Endometrial microvascular endothelial cells (primary cell): ENCODE data around the gene ENTPD5. TPM values are rescaled to one million over a fixed set of nuclear protein-coding genes. Genes with fewer than 3 reads are reported as not detected.
"Not testable (repeated sequence)": the region's sequence is repeated elsewhere in the genome, so short reads cannot be mapped to it uniquely, and the experiment has no call there.

Experiments
- in situ Hi-C: cut with HindIII; loops from 2 replicates; pipeline ENCODE4 v1.10.0; 2017; ENCODE audit warnings: low sequenced_read_pairs, low pct_unique_long_range_greater_than_20kb; ENCODE audit errors: inconsistent ontology term
- total RNA-seq: library from RNA; depleted of rRNA; stranded (reverse); fragments of >200 nt; gene quantifications from one replicate; pipeline ENCODE4 v1.2.3, GENCODE V29; 2015; ENCODE audit errors: inconsistent ontology term

ENTPD5 gene
- total RNA-seq, 1 donor from 2014 or later = 17.7 TPM

DNA sequence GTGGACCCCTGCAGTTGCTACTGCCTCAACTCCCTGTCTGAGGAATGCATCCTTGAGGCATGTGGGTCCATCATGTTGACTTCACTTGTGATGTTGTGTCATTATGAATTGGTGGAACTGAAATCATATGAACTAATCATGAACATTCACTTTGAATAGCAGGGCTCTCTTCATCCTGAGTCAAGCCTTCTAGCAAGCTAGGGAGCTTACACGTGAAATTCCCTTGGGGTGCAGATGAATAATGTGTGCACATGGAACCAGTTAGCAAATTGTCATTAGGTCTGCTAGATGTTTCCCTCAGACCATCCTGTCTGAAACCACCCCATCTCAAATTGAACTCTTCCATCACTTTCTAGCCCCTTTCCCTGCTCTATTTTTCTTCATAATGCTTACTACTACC is 65.4 kb downstream of the ENTPD5 start:
- in situ Hi-C loops = no loop called here

GRCh38 chr14:73949752-73950734 is 69.0 kb downstream of the ENTPD5 start, which contains the start of the genes COQ6 and FAM161B:
TSS of gene COQ6 (plus strand) at chr14:73950302. CDS start at chr14:73950333, 31 bp downstream.
TSS of gene FAM161B (minus strand) at chr14:73950094. CDS start at chr14:73950026, 68 bp downstream.
- in situ Hi-C loops = no loop called here

GRCh38 chr14:73945159-73945670 is 73.9 kb downstream of the ENTPD5 start:
- in situ Hi-C loops = no loop called here

DNA sequence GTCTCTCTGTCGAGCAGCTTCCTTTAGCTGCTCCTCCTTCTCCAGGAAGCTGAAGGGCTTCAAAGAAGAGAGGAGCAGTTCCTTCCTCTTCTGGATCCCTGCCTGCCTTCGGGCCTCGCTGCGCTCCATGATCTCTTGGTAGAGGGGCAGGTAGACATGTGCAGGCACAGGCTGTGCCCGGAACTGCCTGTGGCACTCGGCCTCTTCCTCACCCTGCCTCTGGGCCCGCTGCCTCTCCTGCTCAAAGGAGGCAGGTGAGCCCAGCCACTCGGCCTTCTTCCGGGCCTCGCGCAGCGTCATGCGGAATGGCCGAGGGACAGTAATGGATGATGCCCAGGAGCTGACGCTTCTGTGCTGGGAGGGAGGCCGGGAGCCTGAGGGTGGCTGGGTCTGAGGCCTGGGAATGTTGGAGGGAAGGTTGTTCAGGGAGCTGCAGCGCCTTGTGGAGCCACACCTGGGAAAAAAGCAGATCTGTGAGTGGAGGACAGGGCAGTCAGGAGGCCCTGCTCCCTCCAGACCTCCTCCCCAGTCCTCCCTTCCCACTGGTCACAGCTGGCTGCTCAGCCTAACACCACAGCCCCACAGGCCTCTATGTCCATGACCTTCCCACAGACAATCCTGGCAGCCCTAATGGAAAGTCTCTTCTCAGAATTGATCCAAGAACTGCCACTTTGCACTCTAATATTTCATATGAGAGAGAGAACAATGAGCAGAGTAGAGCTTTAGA is 74.5 kb downstream of the ENTPD5 start:
- in situ Hi-C loops = no loop called here

- in situ Hi-C loops = no loop called here
These were observed 76.0 kb downstream of the ENTPD5 start for GRCh38 chr14:73943083-73943482.

- in situ Hi-C loops = no loop called here
These were observed 76.9 kb downstream of the ENTPD5 start for GRCh38 chr14:73942180-73942579.

GRCh38 chr14:73937012-73937411 is 82.1 kb downstream of the ENTPD5 start:
- in situ Hi-C loops = no loop called here

DNA sequence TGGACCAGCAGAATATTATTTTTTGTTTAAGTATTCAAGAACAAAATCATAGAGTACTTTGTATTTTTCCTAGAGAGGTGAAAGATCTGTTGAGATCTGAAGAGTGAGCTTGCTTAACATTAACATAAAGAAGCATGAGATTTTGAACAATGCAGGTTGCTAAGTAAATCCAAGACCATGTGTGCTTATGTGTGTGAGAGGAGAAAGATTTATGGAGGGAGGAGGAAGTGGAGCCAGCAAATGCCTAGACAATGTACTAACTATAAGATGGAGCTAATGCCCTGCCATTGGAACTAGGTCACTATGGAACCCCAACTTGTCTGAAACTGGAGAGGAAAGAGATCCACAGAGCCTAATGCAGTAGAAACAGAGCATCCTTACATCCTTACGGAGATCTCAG is 82.5 kb downstream of the ENTPD5 start:
- in situ Hi-C loops = no loop called here

GRCh38 chr14:73935666-73936065 is 83.4 kb downstream of the ENTPD5 start:
- in situ Hi-C loops = no loop called here

GRCh38 chr14:73924337-73924736 is 94.8 kb downstream of the ENTPD5 start:
- in situ Hi-C loops = no loop called here

GRCh38 chr14:73919457-73919856 is 99.6 kb downstream of the ENTPD5 start:
- in situ Hi-C loops = not testable (repeated sequence)

- in situ Hi-C loops = no loop called here
These were observed 102.8 kb downstream of the ENTPD5 start for GRCh38 chr14:73916324-73916723.

DNA sequence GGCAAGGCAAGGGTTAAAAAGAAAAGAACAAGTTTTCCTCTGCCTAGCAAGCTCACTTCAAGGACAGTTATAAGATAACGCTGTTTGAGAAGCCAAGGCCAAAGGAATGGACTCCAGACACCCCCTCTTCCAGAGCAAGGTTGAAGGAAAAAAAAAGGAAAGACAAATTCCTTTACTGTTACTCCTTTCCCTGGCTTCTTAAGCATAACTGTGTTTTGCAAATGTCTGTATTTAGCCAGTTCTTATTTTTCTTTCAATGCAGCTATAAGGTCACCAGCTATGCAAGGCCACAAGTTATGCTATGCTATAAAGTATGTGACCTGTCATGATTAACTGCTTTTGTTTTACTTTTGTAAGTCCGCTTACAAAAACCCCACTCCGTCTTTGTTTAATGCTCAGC is 105.8 kb downstream of the ENTPD5 start:
- in situ Hi-C loops = no loop called here

DNA sequence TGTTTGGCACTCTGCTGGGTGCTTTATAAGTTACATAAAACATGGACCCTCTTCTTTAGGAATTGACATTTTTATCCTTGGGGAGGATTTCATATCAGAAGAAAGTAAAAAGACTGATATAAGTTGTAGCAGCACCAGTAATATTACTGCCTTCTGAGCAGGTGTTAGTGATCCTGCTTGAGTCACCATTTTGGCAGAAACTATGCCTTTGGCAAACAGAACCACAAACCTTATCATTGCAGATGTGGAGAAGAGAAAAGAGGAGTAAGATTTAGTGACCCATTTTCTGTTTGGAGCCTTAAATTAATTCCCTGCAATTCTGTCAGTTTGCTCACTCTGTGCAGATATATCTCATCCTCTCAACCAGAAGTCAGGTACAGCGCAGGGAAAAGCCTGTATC is 109.4 kb downstream of the ENTPD5 start:
- in situ Hi-C loops = no loop called here

Other genes with a start within 250 kb of the ENTPD5 start
- gene PTGR2, start 167.5 kb downstream of the ENTPD5 start, total RNA-seq = 4.9 TPM
- 51.2 TPM for gene ZNF410, start 132.4 kb downstream of the ENTPD5 start, total RNA-seq
- 1.8 TPM for gene FAM161B, start 69.2 kb downstream of the ENTPD5 start, total RNA-seq
- 16.4 TPM for gene COQ6, start 69.0 kb downstream of the ENTPD5 start, total RNA-seq
- gene BBOF1, start 61 bp upstream of the ENTPD5 start, total RNA-seq = 0.19 TPM
- 8.4 TPM for gene ALDH6A1, start 65.2 kb upstream of the ENTPD5 start, total RNA-seq
- 8.0 TPM for gene LIN52, start 65.7 kb upstream of the ENTPD5 start, total RNA-seq
- not detected for gene VSX2, start 220.2 kb upstream of the ENTPD5 start, total RNA-seq